HG02870 (cell line): ENCODE results near the gene AOX1.

Experiments
- ATAC-seq: cut with Tn5 transposase; IDR thresholded peaks from one replicate; pipeline ENCODE4 v1.9.1; 2021; ENCODE audit warnings: mild to moderate bottlenecking, moderate library complexity; ENCODE audit not compliant: unreplicated experiment

The AOX1 gene

GRCh38 chr2:200600549-200601225 lies 14.9 kb downstream of the AOX1 start:
- ATAC-seq: no peak

GRCh38 chr2:200602584-200602983 lies 16.8 kb downstream of the AOX1 start:
- no peak for ATAC-seq

- ATAC-seq: no peak
Observed at GRCh38 chr2:200603972-200604371, 18.2 kb downstream of the AOX1 start.

- ATAC-seq: no peak
Observed at GRCh38 chr2:200604571-200605255, 18.9 kb downstream of the AOX1 start.

- ATAC-seq: no peak
Observed at GRCh38 chr2:200608341-200609027, 22.7 kb downstream of the AOX1 start.

GRCh38 chr2:200609028-200609614 lies 23.3 kb downstream of the AOX1 start:
- ATAC-seq: no peak

- peak; percentile 79 for ATAC-seq
Observed at GRCh38 chr2:200610217-200610616, 24.4 kb downstream of the AOX1 start.

- ATAC-seq: no peak
Observed at GRCh38 chr2:200613692-200614091, 27.9 kb downstream of the AOX1 start.

- ATAC-seq: no peak
Observed at GRCh38 chr2:200614249-200614648, 28.4 kb downstream of the AOX1 start.

- peak; percentile 52 for ATAC-seq
Observed at GRCh38 chr2:200615247-200615646, 29.4 kb downstream of the AOX1 start.

GRCh38 chr2:200616193-200616592 lies 30.4 kb downstream of the AOX1 start:
- no peak for ATAC-seq

- no peak for ATAC-seq
Observed at GRCh38 chr2:200616656-200617055, 30.8 kb downstream of the AOX1 start.

- ATAC-seq: no peak
Observed at GRCh38 chr2:200617156-200618053, 31.6 kb downstream of the AOX1 start.

GRCh38 chr2:200618054-200618419 lies 32.2 kb downstream of the AOX1 start:
- no peak for ATAC-seq

- ATAC-seq: no peak
Observed at GRCh38 chr2:200618590-200619021, 32.8 kb downstream of the AOX1 start.

- ATAC-seq: no peak
Observed at GRCh38 chr2:200619279-200619678, 33.5 kb downstream of the AOX1 start.

GRCh38 chr2:200620606-200621390 lies 35.0 kb downstream of the AOX1 start:
- ATAC-seq: no peak

GRCh38 chr2:200622106-200622505 lies 36.3 kb downstream of the AOX1 start:
- no peak for ATAC-seq

GRCh38 chr2:200624026-200624425 lies 38.2 kb downstream of the AOX1 start:
- ATAC-seq: no peak

- no peak for ATAC-seq
Observed at GRCh38 chr2:200624658-200625057, 38.8 kb downstream of the AOX1 start.
